Fibroblast of mammary gland (primary cell): ENCODE measurements around the gene CHN2.

Experiments
- DNase-seq: peaks from one replicate; pipeline ENCODE4 v3.0.0-alpha.2; 2010; ENCODE audit warnings: low read depth
- H3K4me3 ChIP-seq: 2 replicates; pipeline ENCODE4 v1.5.1; 2011; ENCODE audit warnings: low read depth, mild to moderate bottlenecking, low read length, moderate library complexity; ENCODE audit not compliant: control insufficient read depth
- CTCF ChIP-seq: conservative IDR thresholded peaks from 2 replicates; pipeline ENCODE4 v1.5.1; 2011; ENCODE audit warnings: low read depth, low read length, inconsistent platforms; ENCODE audit not compliant: control insufficient read depth, insufficient read depth

Gene CHN2

GRCh38 chr7:29194594-29195427 lies at the start of gene CHN2:
Gene CHN2, plus strand, starts transcription at chr7:29194775.
- DNase-seq = peak; percentile 11
- H3K4me3 ChIP-seq = peak within 1 kb of the TSS; percentile 36
- no peak for TF ChIP-seq CTCF

GRCh38 chr7:29145553-29146056 lies 49.0 kb upstream of the CHN2 start:
- no peak for TF ChIP-seq CTCF
- no peak overlapping the region for H3K4me3 ChIP-seq
- DNase-seq = no peak

GRCh38 chr7:29146057-29146706 lies 48.4 kb upstream of the CHN2 start, which contains the start of gene CPVL:
Gene CPVL, minus strand, starts transcription at chr7:29146537. Its CDS starts 25,476 bp downstream, at chr7:29121061.
- no peak for TF ChIP-seq CTCF
- no peak for DNase-seq
- H3K4me3 ChIP-seq = no peak within 1 kb of the TSS

- peak; percentile 6 for DNase-seq
Measured at GRCh38 chr7:29146888-29147609, 47.5 kb upstream of the CHN2 start.

GRCh38 chr7:29147821-29148220 lies 46.8 kb upstream of the CHN2 start:
- TF ChIP-seq CTCF = no peak
- H3K4me3 ChIP-seq = no peak overlapping the region
- DNase-seq = no peak

More at GRCh38 chr7:29146888-29147609, 47.5 kb upstream of the CHN2 start:
- TF ChIP-seq CTCF = no peak
- no peak overlapping the region for H3K4me3 ChIP-seq

GRCh38 chr7:29149036-29149435 lies 45.5 kb upstream of the CHN2 start:
- no peak for DNase-seq
- no peak for TF ChIP-seq CTCF
- H3K4me3 ChIP-seq = no peak overlapping the region
